Endometrial microvascular endothelial cells (primary cell): ENCODE measurements around the gene MARCHF2. TPM values are rescaled to one million over a fixed set of nuclear protein-coding genes. Genes with fewer than 3 reads are reported as not detected.

Source experiments
- in situ Hi-C: cut with HindIII; loops from 2 replicates; pipeline ENCODE4 v1.10.0; 2017; ENCODE audit warnings: low sequenced_read_pairs, low pct_unique_long_range_greater_than_20kb; ENCODE audit errors: inconsistent ontology term
- total RNA-seq: library from RNA; depleted of rRNA; stranded (reverse); fragments of >200 nt; gene quantifications from one replicate; pipeline ENCODE4 v1.2.3, GENCODE V29; 2015; ENCODE audit errors: inconsistent ontology term

Gene MARCHF2
- total RNA-seq, 1 donor from 2014 or later, result 150 TPM

DNA sequence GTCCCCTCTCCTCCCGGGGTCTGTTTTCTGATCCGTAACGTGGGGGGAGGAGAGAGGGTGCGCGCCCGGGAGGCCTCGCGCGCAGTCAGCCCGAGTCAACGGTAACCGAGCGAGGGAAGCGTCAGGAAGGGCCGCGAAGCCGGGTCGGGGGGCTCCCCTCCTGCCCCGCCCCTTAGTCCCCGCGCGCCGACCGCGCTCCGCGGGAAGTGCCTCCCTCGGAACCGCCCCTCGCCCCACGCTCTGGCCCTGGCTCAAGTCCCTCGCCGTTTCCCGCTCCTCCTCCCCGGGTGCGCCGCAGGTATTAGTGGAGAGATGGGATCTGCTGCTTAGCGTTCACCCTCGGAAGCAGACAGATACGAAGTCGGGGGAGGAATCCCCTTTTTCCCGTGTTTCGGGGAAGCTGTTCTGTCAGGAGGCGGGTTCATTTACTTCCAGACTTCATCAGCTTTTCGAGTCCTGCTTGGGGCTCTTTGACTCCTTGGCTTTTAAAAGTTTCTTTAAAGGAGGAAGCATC lies 32.4 kb downstream of the MARCHF2 start:
- in situ Hi-C loops, result no loop called here

DNA sequence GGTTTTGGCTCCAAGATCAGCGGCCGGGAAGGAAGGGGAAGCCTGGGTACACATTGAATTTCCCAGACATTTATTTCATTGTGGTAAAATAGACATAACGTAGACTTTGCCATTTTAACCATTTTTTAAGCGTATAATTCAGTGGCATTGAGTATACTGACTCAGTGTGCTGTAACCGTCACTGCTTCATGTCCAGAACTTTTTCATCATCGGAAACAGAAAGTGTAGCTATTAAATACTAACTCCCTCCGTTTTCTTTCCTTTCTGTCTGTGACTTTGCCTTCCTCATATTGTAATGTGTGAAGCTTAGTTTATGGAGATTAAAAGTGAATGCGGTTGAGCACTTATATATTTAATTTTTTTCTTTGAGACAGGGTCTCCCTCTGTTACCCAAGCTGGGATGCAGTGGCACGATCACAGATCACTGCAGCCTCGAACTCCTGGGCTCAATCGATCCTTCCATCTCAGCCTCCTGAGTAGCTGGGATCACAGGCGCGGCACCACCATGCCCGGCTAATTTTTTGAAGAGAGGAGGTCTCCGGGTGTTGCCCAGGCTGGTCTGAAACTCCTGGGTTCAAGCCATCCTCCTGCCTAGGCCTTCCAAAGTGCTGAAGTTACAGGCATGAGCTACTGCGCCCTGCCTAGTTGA lies 33.1 kb downstream of the MARCHF2 start:
- in situ Hi-C loops, result no loop called here

DNA sequence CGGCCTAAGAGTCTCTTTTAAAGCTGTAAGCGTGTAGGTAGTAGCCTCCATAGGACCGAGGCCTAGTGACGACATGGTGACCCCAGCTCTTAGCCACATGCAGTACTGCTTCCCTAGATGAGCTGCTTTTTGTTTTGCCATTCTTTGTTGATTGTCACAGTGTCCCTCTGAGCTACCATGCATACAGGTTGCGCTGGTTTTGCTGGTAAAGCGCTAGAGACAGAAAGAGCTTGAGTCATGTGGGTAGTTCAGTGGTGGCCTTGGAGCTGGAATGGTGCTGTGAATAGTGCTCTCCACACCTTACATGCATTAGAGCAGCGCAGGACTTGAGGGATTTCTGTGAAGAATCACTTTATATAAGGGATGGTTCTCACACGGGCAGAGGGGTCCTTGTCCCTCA lies 36.7 kb downstream of the MARCHF2 start:
- in situ Hi-C loops, result no loop called here

DNA sequence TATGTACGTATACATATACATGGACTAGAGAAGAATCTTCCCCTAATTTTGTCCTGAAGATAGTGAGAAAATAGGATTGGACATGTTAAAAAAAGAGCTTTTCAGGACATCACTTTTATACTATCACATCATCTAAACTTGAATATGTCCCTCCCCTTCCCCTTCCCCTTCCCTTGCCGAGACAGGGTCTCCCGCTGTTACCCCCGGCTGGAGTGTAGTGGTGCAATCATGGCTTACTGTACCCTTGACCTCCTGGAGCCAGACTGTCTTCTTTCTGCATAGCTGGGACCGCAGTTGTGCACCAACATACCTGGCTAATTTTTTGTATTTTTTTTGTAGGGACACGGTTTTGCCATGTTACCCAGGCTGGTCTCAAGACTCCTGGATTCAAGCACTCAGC lies 38.3 kb downstream of the MARCHF2 start:
- in situ Hi-C loops, result no loop called here

DNA sequence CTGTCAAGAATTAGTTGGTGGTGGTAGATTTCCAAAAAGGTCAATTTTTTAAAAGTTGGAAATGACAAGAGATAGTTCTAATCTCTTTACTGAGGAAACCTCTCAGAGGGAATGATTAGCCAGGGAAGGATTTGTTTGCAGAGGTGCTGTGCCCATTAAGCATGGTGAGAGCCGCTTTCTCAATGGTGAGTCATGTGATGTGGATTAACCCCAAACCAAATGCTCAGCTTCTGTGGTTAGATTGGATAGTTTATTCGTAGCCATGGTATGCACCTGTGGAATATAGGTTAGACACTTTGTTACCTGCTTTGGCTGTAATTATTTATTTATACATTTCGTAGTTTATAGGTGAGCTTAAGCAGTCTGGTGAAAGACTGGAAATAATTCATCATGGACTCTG lies 38.8 kb downstream of the MARCHF2 start:
- in situ Hi-C loops, result no loop called here

DNA sequence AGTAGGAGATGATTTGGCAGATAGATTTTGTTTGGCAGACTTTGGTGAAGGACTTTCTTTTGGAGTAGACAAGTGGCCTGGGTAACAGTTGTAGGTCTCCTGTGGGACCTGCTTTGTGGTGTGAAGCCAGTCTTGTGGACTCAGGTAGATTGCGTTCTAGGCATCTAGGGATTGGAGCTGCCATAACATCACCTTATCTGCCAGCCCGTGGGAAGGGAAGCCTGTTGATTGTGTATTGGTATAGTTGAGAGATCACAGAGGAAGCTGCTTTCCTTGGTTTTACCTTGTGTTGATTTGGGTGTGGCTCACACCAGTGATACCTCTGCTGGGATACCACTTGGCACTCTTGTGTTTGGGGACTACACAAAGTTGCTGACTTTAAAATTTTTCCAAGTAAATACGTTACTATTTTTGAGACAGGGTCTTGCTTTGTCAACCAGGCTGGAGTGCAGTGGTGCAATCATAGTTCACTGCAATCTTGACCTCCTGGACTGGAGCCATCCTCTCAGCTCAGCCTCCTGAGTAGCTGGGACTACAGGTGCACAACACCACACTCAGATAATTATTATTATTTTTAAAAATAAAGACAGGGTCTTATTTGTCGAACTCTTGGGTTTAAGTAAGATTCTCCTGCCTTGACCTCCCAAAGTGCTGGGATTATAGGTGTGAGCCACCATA lies 39.5 kb downstream of the MARCHF2 start:
- in situ Hi-C loops, result no loop called here

DNA sequence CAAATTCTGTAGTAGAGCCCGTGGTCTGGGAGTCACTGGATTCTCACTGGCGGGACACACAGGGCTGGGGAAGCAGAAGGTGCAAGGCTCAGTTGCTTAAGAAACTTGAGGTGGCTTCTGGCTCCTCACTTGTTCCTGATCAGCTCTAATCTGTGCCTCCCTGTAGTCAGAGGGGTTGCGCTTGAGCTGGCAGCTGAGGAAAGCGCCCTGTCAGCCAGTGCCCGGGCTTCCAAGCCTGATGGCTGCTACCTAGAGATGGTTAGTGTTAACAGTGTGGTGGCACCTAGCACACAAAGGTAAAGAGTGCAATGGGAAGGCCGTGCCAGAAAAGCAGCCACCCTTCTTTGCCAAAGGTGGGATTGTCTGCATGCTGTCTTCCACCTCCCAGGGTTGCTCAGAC lies 40.5 kb downstream of the MARCHF2 start:
- in situ Hi-C loops, result no loop called here

DNA sequence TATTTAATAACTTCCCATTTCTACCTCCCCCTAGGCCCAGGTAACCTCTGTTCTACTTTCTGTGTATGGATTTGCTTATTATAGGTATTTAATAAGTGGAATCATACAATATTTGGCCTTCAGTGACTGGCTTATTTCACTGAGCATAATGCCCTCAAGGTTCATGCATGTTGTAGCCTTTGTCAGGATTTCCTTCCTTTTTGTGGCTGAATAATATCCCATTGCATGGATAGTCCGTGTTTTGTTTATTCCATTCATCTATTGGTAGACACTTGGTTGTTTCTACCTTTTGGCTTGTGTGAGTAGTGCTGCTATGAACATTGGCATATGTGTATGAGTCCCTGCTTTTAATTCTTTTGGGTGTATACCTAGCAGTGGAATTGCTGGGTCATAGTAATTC lies 41.1 kb downstream of the MARCHF2 start:
- in situ Hi-C loops, result no loop called here

DNA sequence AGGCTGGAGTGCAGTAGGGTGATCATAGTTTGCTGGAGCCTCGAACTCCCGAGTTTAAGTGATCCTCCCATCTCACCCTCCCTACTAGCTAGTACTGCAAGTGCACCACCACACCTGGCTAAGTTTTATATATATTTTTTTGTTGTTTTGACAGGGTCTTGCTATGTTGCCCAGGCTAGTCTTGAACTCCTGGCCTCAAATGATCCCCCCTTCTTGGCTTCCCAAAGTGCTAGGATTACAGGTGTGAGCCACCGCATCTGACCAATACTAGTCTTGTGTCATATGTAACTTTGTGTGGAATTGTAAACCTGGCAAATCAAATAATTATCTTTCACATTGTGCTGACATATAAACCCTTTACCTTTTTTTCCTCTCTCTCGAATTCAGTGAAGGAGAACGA lies 41.9 kb downstream of the MARCHF2 start:
- in situ Hi-C loops, result no loop called here

DNA sequence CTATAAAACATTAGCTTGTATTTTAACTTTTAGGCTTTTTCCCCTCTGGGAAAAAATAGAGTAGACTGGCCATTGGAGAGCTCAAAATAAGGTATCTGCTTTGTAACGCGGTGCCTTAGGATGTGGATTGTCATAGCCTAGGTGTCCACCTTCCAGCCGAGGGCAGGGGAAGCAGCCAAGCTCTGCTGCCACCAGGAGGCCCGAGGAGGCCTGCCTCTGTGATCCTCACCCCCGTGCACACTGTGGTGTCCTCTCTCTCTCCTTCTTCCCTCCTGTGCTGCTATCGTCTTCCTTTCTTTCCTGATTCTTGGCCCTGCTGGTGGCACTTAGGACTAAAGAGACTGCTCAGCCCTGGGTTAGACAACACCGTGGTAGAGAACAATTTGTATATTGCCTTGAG lies 43.0 kb downstream of the MARCHF2 start:
- in situ Hi-C loops, result no loop called here

DNA sequence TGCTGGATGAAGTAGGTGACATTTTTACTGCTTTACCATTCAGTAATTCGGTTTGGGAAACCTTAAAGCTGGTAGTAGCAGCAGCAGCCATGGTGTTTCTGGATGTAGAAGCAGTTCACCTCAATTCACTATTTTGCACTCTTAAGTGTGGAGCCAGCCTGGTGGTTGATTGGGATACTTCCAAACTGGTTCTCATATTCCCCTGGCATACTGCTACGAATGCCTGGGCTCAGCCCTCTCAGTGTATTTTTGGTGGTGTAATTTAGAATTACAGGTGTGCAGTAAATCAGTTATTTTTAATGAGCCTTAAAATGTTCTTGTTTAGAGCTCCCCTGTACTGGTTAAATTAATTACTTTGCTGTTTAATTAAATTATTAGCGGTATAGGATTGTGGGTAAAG lies 44.1 kb downstream of the MARCHF2 start:
- in situ Hi-C loops, result no loop called here

DNA sequence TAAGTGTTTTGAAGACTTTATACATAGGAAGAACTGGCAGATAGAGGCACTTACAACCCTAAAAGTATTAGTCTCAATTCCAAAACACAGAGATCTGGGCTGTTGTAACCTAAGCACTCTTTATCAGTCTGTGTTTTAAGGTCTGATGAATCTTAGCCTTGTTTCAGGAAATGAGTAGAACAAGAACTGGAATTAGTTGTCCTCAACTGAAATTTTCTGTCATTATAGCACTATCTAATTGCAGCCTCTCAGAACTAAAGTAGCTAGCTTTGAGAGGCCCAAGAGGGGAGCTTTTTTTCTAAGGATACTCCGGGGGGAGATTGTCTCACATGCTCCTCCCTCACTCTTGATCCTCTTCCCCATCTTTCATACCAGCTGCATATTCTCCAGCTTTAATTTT lies 44.7 kb downstream of the MARCHF2 start:
- in situ Hi-C loops, result no loop called here

DNA sequence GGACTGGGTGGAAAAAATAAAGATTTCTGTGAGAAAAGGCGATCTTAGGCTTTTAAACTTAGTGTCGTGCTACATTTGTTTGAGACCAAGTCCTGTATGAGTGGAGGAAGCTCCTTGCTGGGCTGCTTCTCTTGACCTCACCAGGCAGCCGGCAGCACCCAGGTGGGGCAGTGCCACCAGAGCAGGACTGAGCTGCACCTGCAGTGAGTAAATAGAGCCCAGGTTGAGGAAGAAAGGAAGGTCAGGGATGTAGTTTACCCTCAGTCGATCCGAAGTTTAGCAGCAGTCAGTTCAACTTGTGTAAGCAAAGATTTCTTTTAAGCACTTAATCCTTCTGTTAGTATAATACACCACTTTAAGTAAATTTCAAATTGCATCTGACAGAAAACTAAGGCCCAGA lies 45.3 kb downstream of the MARCHF2 start:
- in situ Hi-C loops, result no loop called here

DNA sequence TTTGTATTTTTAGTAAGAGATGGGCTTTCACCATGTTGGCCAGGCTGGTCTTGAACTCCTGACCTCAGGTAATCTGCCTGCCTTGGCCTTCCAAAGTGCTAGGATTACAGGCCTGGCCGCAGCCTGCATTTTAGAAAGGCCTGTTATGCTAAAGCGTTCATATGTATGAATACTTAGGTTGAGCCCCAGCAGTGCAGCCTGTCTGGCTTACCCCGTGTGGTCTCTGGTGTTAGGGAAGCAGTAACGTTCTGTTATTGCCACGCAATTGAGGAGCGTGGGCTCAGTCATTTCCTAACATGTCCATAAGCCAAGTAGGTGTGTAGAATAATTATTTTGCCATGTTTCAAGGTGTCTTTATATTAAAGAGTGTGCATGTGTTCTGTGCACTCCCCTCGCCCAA lies 46.0 kb downstream of the MARCHF2 start:
- in situ Hi-C loops, result no loop called here

DNA sequence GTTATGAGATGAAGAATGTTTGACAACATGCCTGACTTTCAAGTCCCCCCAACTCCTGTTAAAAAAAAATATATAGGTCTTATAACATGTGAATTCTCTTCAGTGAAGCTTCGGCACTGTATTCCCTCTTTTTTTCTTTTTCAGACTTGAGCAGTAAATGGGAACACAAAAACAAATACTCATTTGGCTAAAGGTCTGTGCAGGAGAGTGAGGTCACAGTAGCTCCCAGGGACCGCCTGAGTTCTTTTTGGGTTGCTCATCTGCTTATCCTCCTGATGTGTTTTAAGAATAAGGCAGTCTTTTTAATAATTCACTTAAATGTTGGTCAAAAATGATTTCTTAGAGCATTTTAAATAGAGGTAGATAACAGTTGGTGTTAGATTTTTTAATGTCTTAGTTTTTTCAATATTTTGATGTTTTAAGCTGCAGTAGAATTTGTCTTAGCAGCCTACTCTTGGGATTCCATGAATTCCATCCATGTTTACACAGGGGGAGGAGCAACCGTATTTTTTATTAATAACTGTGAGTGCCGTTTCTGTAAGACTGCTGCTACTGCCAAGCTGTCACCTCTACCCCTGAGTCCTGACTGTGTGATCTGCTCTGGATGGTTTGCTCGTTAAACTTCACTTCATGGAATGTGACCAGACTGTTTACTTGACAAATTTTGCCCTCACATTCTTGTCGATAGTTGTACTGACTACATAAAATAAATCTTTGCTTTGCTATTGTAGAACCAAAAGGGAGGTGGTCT lies 46.6 kb downstream of the MARCHF2 start:
- in situ Hi-C loops, result no loop called here

DNA sequence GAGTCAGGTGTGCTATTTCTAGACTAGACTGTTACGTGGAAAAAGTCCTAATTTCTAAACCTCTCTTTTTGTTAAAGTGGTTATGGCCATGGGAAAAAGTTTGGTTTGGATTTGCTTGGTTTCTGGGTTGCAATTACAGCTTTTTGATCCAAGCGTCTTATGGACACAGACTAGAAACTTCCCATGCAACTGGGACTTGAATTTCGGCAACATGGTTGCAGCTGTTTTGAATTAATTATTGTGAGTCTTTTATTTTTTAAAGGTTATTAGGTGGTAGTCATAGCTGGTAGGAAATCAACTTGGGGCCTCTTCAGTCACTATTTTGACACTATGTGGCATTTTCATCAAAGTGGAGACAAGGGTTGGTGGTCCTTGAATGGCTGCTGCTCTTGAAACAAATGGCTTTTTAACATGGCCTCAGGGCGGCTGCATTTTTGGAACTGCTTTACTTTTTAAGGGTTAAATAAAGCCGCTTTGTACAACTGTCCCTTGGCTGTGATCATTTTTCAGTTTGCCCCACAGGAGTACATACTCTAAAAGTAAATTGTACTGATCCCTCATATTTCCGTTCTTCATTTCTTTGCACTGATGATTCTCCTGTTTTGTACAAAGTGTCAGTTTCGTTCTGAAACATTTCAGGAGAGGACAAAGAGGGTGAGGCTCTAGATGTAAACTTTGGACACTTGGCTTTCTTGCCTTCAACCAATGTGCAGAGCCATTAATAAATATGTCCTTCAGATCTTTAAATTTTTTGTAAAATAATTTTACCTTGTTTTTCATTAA lies 47.6 kb downstream of the MARCHF2 start:
- in situ Hi-C loops, result no loop called here

DNA sequence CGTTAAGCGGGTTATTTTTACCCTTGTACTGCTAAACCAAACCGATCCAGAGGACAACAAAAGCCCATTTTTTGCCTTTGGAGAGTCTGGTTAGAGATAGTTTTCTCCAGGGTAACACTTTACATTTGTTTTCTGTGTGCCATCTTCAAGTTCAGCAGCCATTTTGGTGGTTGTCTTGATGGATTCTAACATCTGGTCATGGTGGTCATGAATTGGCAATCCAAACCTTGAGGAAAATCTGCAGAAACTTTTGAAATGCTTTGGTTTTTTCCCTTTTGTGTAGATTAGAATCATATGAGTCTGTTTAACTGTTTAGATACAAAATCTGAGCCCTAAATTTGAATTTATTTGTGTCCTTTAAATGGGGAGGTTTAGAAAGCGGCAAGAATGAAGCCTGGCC lies 48.3 kb downstream of the MARCHF2 start:
- in situ Hi-C loops, result no loop called here

DNA sequence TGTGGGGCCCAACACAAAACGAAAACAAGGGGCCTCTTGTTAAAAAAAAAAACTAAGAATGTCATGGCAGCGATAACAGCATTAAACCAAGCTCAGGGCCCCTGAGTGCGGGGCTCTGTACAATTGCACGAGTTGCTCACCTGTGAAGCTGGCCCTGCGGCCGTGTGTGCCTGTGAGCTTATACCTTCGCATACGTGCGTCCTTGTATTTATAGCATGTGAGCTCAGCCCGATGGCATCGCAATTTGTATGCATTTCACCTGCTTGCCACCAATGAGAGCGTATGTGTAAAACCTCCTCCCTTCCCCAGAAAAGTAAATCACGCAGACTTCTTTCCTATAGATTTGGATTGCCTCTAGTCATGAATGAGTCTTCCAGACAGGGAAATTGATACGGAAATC lies 48.8 kb downstream of the MARCHF2 start:
- in situ Hi-C loops, result no loop called here

DNA sequence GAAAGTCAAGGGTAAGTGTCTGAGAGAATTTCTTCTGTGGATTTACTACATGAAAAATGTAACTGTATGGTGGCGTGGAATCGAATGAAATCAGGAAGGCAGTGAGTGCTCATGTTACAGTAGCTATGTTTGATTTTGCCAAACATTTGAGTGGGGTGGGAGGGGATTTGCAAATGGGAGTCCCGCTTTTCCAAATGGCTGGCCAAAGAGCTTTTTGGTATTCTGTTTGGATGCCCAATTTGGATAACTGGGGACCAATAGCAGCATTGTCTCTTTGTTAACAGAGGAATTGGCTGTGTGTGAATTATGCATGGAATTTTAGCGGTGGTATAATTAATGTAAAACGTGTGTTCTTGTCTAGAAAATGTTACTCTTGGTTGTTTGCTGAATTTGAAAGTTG lies 49.5 kb downstream of the MARCHF2 start:
- in situ Hi-C loops, result no loop called here
